K562 (cell line): ENCODE results near the gene DDAH1. TPM values are rescaled to one million over a fixed set of nuclear protein-coding genes. Genes with fewer than 3 reads are reported as not detected.

Experiments used
- ATAC-seq: fragments of 200-7000 bp; cut with Tn5 transposase; 3 replicates; pipeline ENCODE4 v1.9.1; 2020; ENCODE audit warnings: moderate library complexity
- BruUV-seq: library from RNA; stranded (reverse); fragments of 400-500 nt; replicated peaks from 2 replicates; lab custom pipeline; 2021; lab: Mats Ljungman, UMichigan
- CTCF ChIA-PET: fragments of 300-600 bp; formaldehyde crosslinking; extraction: SDS; loops from one replicate; lab custom pipeline; 2021; ENCODE audit warnings: low intra/inter-chr PET ratio; lab: Yijun Ruan, JAX
- POLR2A ChIA-PET: fragments of 300-600, 350-650 bp; sonication (Branson Sonifier 250); formaldehyde crosslinking; extraction: SDS; loops from one replicate; lab custom pipeline; 2021; ENCODE audit warnings: antibody characterized with exemption, inconsistent platforms; lab: Yijun Ruan, JAX
- DNase-seq, 4 experiments: peaks; one replicate each; pipeline versions ENCODE4 v3.0.0 to v3.0.0-alpha.2; 2011 to 2018; ENCODE audit warnings: low spot score in 3 of 4, mixed read lengths in 3 of 4; ENCODE audit errors: extremely low read depth in 1 of 4
- FAIRE-seq: peaks from 2 replicates; lab custom pipeline; 2011; peaks lifted over from hg19 to GRCh38; lab: Jason Lieb, UNC
- H2AFZ ChIP-seq: 2 replicates; pipeline ENCODE4 v1.6.0; 2011; ENCODE audit warnings: low read depth, low read length, control low read depth, inconsistent platforms
- H3K27ac ChIP-seq: fragments of 200-600 bp; 3 replicates; pipeline ENCODE4 v1.8.0; 2011; ENCODE audit warnings: low read depth, mild to moderate bottlenecking, control low read depth, inconsistent platforms, low read length, moderate library complexity, mixed read lengths; ENCODE audit errors: extremely low read depth
- H3K27me3 ChIP-seq, 2 experiments: fragments of 300-600 bp in 1 of 2; 2 replicates in 1 of 2; 3 replicates in 1 of 2; pipeline versions ENCODE4 v1.6.0 to v1.8.0; 2011; ENCODE audit warnings: inconsistent platforms in 2 of 2, low read length in 2 of 2, mild to moderate bottlenecking in 1 of 2, mixed read lengths in 1 of 2, moderate library complexity in 1 of 2; ENCODE audit not compliant: control insufficient read depth in 2 of 2, insufficient read depth in 2 of 2
- H3K36me3 ChIP-seq: fragments of 300-600 bp; 3 replicates; pipeline ENCODE4 v1.8.0; 2011; ENCODE audit warnings: mild to moderate bottlenecking, low read length, inconsistent platforms; ENCODE audit not compliant: control insufficient read depth, insufficient read depth
- H3K4me1 ChIP-seq, 2 experiments: fragments of 200-600 bp in 1 of 2; replicated peaks in 1 of 2; 2 replicates in 1 of 2; 3 replicates in 1 of 2; pipeline versions ENCODE4 v1.5.1 to v1.8.0; 2011; ENCODE audit warnings: inconsistent platforms in 2 of 2, low read length in 2 of 2, mild to moderate bottlenecking in 1 of 2, mixed read lengths in 1 of 2, moderate library complexity in 1 of 2; ENCODE audit not compliant: control insufficient read depth in 2 of 2, insufficient read depth in 2 of 2
- H3K4me2 ChIP-seq: 2 replicates; pipeline ENCODE4 v1.6.1; 2011; ENCODE audit warnings: low read length, control low read depth, inconsistent platforms, mixed read lengths; ENCODE audit not compliant: insufficient read depth
- H3K4me3 ChIP-seq: fragments of 200-600 bp; sonication (generic), shearing (Covaris generic); 2 replicates; pipeline ENCODE4 v1.5.1; 2016; ENCODE audit warnings: control low read depth, inconsistent platforms
- H3K79me2 ChIP-seq: fragments of 200-600 bp; 3 replicates; pipeline ENCODE4 v1.8.0; 2011; ENCODE audit warnings: low read length, inconsistent platforms; ENCODE audit not compliant: control insufficient read depth, insufficient read depth
- H3K9ac ChIP-seq, 2 experiments: 2 replicates each; pipeline versions ENCODE4 v1.6.0 to v1.6.1; 2011; ENCODE audit warnings: low read depth in 2 of 2, low read length in 2 of 2, control low read depth in 1 of 2, inconsistent platforms in 1 of 2, mild to moderate bottlenecking in 1 of 2, mixed read lengths in 1 of 2; ENCODE audit not compliant: insufficient read depth in 1 of 2
- H3K9me1 ChIP-seq: one replicate; pipeline ENCODE4 v1.6.0; 2011; ENCODE audit warnings: inconsistent platforms, mild to moderate bottlenecking, low read length, moderate library complexity; ENCODE audit not compliant: control insufficient read depth, insufficient read depth
- H3K9me3 ChIP-seq: replicated peaks from 2 replicates; pipeline ENCODE4 v1.5.1; 2011; ENCODE audit warnings: low read depth, low read length, inconsistent platforms; ENCODE audit not compliant: control insufficient read depth, insufficient read depth
- H4K20me1 ChIP-seq: replicated peaks from 2 replicates; pipeline ENCODE4 v1.6.1; 2011; ENCODE audit warnings: low read length, inconsistent platforms, mixed read lengths; ENCODE audit not compliant: control insufficient read depth, insufficient read depth
- ARID1B ChIP-seq: fragments of 450-650 bp; IDR thresholded peaks from 2 replicates; pipeline ENCODE4 v1.6.1; 2016; ENCODE audit warnings: antibody characterized with exemption, mild to moderate bottlenecking, inconsistent platforms
- CBX1 ChIP-seq: sonication (generic); IDR thresholded peaks from 2 replicates; pipeline ENCODE4 v1.6.1; 2016; ENCODE audit warnings: antibody characterized with exemption, low read depth, mild to moderate bottlenecking
- CEBPB ChIP-seq: fragments of 450-650 bp; IDR thresholded peaks from 2 replicates; pipeline ENCODE4 v1.6.1; 2016; ENCODE audit warnings: missing genetic modification characterization, missing compliant biosample characterization
- ETV5 ChIP-seq: sonication (generic); formaldehyde crosslinking; IDR thresholded peaks from 2 replicates; pipeline ENCODE4 v1.4.0; 2020; ENCODE audit warnings: low read depth, mild to moderate bottlenecking, missing genetic modification reagents
- ETV6 ChIP-seq, 3 experiments: fragments of 150-350 bp in 1 of 3; sonication (generic) in 1 of 3; formaldehyde crosslinking in 1 of 3; IDR thresholded peaks; 2 replicates each; pipeline versions ENCODE4 v1.6.1 to v1.8.0; 2014 to 2022; ENCODE audit warnings: borderline replicate concordance in 2 of 3, low read depth in 2 of 3, antibody characterized with exemption in 1 of 3, low read length in 1 of 3, mild to moderate bottlenecking in 1 of 3, missing genetic modification reagents in 1 of 3
- FOXA1 ChIP-seq: fragments of 450-650 bp; IDR thresholded peaks from 2 replicates; pipeline ENCODE4 v1.6.1; 2016; ENCODE audit warnings: mild to moderate bottlenecking, borderline replicate concordance
- MTA3 ChIP-seq: fragments of 450-650 bp; formaldehyde crosslinking; IDR thresholded peaks from 2 replicates; pipeline ENCODE4 v1.6.1; 2017; ENCODE audit warnings: mild to moderate bottlenecking, borderline replicate concordance
- ZNF24 ChIP-seq: fragments of 450-650 bp; IDR thresholded peaks from 2 replicates; pipeline ENCODE4 v1.6.1; 2016
- WGBS: fragments of 100-300 bp; shearing (Covaris generic); methylation state at CpG from one replicate; pipeline ENCODE4 v1.1.6; 2016; ENCODE audit warnings: low coverage, mixed read lengths; ENCODE audit not compliant: insufficient coverage; ENCODE audit errors: missing lambda C conversion rate; 5-methylcytosine and 5-hydroxymethylcytosine counted together
- in situ Hi-C: fragments of 300-500 bp; cut with MboI; formaldehyde crosslinking; loops from 4 replicates; pipeline ENCODE4 v1.15.0; 2018; ENCODE audit warnings: inconsistent platforms, mixed read lengths
- intact Hi-C: fragments of 100-400 bp; cut with micrococcal nuclease; formaldehyde crosslinking; loops from 2 replicates; pipeline ENCODE4 v1.14.2; 2022
- polyA plus RNA-seq, 8 experiments: library from polyadenylated mRNA; depleted of rRNA in 4 of 8; stranded (reverse) in 5 of 8; unstranded in 3 of 8; fragments of >200 nt; fragmentation: Nextera tagmentation in 2 of 8; fragmentation: Illumina TruSeq in 1 of 8; extraction: Ambion mirVana in 2 of 8; extraction: Trizol in 1 of 8; gene quantifications; 2 replicates each; pipeline versions ENCODE4 v1.2.1 to v1.2.3, GENCODE V29; 2011 to 2014; ENCODE audit warnings: inconsistent platforms in 1 of 8, missing spikeins in 1 of 8
- total RNA-seq, 7 experiments: library from RNA; depleted of rRNA in 6 of 7; stranded (reverse); fragments of >200 nt in 6 of 7; fragmentation: Illumina TruSeq in 2 of 7; extraction: Trizol in 2 of 7; gene quantifications; 2 replicates each; pipeline versions ENCODE4 v1.2.1 to v1.2.3, GENCODE V29; 2011 to 2021; ENCODE audit warnings: low replicate concordance in 1 of 7
- TF ChIP-seq, protein P1 (sequence below), 2 experiments: fragments of 450-650 bp in 1 of 2; IDR thresholded peaks; 2 replicates each; pipeline ENCODE4 v1.6.1; 2011 to 2017; ENCODE audit warnings: low read depth in 2 of 2, antibody characterized with exemption in 1 of 2, borderline replicate concordance in 1 of 2, low read length in 1 of 2, mild to moderate bottlenecking in 1 of 2, mixed read lengths in 1 of 2; ENCODE audit not compliant: control insufficient read depth in 1 of 2

The DDAH1 gene
- total and polyA plus RNA-seq, 9 of the 15 experiments (the other 6 are each of a cell fraction or from before 2014, with no cell fraction given): 0.04 to 0.24 (median 0.10) TPM

DNA sequence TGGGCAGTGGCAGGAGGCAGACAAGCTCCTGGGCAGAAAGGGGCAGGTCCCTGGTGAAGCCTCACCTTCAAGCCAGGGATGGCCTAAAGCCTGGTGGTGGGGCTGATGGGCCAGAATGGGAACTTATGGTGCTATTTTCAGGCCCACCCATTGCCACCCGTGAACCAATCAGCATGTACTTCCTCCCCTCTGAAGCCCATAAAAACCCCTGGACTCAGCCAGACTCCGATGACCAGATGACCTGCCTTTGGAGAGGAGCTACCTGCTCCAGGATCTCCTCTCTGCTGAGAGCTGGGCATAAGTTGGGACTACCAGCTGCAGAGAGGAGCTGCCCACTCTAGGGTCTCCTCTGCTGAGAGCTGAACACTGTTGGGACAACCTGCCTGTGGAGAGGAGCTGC lies 180.8 kb downstream of the DDAH1 start (continued):
- TF ChIP-seq, protein P1, sequence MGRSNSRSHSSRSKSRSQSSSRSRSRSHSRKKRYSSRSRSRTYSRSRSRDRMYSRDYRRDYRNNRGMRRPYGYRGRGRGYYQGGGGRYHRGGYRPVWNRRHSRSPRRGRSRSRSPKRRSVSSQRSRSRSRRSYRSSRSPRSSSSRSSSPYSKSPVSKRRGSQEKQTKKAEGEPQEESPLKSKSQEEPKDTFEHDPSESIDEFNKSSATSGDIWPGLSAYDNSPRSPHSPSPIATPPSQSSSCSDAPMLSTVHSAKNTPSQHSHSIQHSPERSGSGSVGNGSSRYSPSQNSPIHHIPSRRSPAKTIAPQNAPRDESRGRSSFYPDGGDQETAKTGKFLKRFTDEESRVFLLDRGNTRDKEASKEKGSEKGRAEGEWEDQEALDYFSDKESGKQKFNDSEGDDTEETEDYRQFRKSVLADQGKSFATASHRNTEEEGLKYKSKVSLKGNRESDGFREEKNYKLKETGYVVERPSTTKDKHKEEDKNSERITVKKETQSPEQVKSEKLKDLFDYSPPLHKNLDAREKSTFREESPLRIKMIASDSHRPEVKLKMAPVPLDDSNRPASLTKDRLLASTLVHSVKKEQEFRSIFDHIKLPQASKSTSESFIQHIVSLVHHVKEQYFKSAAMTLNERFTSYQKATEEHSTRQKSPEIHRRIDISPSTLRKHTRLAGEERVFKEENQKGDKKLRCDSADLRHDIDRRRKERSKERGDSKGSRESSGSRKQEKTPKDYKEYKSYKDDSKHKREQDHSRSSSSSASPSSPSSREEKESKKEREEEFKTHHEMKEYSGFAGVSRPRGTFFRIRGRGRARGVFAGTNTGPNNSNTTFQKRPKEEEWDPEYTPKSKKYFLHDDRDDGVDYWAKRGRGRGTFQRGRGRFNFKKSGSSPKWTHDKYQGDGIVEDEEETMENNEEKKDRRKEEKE (IDR thresholded peaks at IDR 0.05; ENCODE audit: borderline replicate concordance in 1 of 2, control insufficient read depth in 1 of 2, low read depth in 2 of 2, low read length in 1 of 2): no peak
- TF ChIP-seq ZNF24 (no peak), ETV5 (no peak), MTA3 (no peak), CBX1 (no peak), FOXA1 (no peak)

GRCh38 chr1:85283475-85284199 lies 181.3 kb downstream of the DDAH1 start:
- WGBS: 16% methylated on average over 11 of the region's 11 CpGs
- CTCF ChIA-PET: no interaction called here
- in situ Hi-C loops: no loop called here
- POLR2A ChIA-PET: interaction anchor here (2.0 kb wide), 1 partner anchor 10 kb away, joined by 9 read pairs; no protein-coding TSS in a partner anchor
- H3K36me3 ChIP-seq: no peaks in the 10 kb centered on the region
- H3K9ac ChIP-seq: no peak overlapping the region
- H2AFZ ChIP-seq: no peak overlapping the region
- no peak for FAIRE-seq
- no peaks in the 10 kb centered on the region for H4K20me1 ChIP-seq
- ATAC-seq: peak; percentile 64
- H3K4me1 ChIP-seq: peaks cover 9 to 15% of the 10 kb centered on the region in 2 experiments; a peak in 4 of 5 replicates
- DNase-seq: peak; percentile 17 to 44 (median 32)
- H3K79me2 ChIP-seq: no peaks in the 10 kb centered on the region
- no peaks in the 10 kb centered on the region for H3K9me1 ChIP-seq
- no peak overlapping the region for H3K27ac ChIP-seq
- H3K27me3 ChIP-seq: peaks cover 0 to 3% of the 10 kb centered on the region in 2 experiments; a peak in 2 of 5 replicates
- H3K4me2 ChIP-seq: no peak overlapping the region
- BruUV-seq: no TSS peak
- H3K4me3 ChIP-seq: no peak overlapping the region
- H3K9me3 ChIP-seq: no peaks in the 10 kb centered on the region
- intact Hi-C loops: no loop called here
- TF ChIP-seq ARID1B (no peak), ETV6 (IDR thresholded peaks at IDR 0.05; ENCODE audit: borderline replicate concordance in 1 of 2, low read depth in 2 of 2, low read length in 1 of 2) (no peak), ETV6 (CRISPR knock-in tag; IDR thresholded peaks at IDR 0.05; ENCODE audit: borderline replicate concordance) (no peak), CEBPB (peak; percentile 85)
